HG03520 (cell line): ENCODE data around the gene HUWE1.

Experiments
- ATAC-seq: cut with Tn5 transposase; IDR thresholded peaks from one replicate; pipeline ENCODE4 v1.9.1; 2021; ENCODE audit warnings: mild to moderate bottlenecking, moderate library complexity; ENCODE audit not compliant: unreplicated experiment

HUWE1 gene

DNA sequence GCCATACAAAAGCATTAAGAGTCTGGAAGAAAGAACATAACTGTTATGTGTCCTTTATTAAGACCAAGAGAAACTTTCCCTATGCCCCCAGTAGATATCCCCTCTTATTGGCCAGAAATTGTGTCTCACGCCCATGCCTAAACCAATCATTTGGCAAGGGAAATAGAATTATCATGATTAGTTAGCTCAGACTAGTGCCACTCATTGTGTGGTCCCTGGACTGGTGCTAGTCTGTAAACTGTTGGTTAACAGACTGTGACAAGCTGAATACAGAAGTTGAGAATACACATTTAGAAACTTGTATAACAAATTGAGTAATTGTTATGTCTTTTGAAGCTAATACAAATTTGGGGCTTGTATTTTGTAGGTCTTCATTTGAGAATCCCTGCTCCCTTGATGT lies 8.1 kb upstream of the HUWE1 start:
- no peak for ATAC-seq

DNA sequence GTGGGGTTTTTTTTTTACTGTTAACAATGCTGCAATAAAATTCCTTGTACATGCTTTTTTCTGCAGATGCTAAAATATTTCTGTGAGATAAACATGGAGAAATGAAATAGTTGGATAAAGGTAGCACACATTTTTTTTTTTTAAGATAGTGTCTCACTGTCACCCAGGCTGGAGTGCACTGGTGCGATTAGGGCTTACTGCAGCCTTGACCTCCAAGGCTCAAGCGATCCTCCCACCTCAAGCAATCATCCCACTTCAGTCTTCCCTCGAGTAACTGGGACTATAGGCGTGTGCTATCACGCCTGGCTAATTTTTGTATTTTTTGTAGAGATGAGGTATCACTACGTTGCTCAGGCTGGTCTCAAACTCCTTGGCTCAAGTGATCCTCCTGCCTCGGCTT lies 1.8 kb upstream of the HUWE1 start:
- ATAC-seq: no peak

DNA sequence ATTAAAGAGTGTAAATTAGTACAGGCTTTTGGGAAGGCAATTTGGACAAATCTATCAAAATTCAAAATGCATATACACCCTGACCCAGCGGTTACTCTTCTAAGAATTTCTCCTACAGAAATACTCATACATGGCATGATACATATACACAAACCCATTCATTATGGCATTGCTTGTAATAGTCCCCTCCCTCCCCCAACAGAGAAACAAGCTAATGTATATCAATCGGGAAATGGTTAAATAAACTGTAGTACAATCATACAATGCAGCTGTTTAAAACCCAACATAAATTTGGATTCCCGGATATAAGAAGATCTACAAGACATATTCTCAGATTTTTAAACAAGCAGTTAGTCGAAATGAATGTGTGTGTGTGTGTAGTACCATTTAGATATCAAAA lies 808 bp downstream of the HUWE1 start:
- no peak for ATAC-seq

DNA sequence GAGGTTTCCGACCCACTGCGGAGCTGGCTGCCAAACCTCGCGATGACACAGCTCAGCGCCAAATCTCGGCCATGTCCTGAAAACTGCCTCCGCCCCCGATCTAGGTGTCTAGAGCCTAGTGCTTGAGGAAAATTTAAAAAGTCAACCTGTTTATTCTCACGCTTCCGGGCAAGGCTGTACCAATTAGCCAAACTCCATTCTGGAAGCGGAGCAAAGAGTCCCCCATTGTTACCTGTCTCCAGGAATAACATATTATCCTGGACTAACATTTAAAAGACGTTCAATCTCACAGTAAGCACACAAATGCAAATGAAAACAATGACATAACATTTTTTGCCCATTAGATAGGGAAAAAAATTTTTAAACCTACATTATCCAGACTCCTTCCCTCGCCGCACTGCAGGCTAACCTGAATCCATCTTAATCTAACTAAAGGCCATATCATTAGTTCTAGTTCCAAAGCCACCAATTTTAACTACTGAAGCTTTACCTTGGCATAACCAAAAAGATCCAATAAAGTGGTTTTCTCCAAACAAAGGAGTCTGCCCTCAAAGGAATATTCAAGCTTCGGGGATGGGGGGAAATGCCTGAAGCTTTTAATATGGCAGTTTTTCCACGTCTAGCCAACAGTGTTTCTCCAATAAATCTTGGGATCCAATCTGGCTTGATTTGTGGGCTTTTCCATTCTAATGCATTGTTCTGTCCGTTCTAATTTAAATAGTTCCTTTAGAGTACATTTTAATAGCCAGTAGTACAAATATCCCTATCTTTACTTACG lies 1.9 kb downstream of the HUWE1 start:
- peak; percentile 58 for ATAC-seq

DNA sequence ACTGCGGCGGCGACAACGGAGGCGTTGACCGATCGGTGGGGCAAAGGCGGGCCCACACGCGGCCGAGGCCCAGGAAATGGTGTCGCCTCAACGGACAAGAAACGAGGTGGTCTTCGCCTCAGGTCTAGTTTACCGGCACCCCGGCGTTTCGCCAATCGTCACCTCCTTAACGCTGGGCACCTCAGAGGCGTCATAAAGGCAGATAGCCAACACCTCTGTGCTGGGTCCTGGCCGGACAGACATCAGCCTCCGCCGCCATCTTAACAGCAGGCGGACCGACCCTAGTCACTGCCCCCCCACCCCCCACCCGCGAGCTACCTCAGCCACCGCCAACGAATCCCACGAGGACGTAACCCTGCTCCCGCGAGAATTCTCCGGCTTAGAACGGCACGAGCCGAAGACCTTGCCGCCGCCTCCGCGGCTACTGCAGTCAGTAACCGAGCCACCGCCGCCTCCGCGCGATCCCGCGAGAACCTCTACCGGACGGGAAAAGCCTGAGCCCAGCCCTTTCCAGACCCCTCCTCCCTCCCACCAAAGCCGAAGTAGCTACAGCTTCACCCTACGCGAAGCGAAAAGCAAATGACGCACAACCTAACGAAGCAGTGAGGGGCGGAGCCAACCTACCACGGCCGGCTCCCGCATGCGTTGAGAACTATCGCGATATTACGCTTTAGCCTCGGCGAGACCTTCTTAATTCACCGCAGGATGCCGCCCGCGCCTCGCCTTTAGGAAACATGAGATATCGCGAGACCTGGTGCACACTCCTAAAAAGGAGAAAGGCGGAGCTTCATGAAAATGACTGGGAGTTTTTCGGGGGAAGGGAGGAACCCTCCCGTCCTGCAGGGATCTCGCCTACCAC lies 2.7 kb downstream of the HUWE1 start:
- ATAC-seq: peak; percentile 62

DNA sequence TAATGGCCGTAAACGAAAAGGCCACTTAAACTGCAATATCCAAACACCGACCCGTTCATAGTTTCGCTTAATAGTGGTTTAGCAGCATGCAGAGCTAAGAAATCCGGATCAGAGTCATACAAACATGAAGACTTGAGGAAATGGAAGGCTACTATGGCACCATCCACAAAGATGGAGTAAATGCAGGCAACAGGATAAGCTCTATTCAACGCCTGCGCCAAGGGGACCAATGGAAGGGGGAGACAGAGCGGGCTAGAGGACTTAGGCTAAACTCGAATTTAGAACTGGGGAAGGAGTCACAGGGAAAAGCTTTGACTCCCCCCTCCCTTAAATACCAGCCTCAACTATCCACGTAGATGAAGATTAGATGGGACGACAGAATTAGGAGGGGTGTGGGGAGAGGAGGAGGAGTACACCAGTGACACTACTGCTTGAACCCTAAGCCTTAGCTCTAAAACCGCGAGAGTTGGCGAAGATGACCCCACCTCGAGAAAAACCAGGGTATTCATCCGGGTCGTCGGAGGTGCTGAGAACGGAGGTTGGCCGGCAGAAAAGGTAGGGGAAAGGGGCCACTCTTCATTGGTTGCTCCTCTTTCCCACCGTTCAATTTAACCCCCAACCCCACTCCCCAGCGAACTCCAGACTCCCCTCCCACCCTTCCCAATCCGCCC lies 3.5 kb downstream of the HUWE1 start:
- ATAC-seq: no peak

DNA sequence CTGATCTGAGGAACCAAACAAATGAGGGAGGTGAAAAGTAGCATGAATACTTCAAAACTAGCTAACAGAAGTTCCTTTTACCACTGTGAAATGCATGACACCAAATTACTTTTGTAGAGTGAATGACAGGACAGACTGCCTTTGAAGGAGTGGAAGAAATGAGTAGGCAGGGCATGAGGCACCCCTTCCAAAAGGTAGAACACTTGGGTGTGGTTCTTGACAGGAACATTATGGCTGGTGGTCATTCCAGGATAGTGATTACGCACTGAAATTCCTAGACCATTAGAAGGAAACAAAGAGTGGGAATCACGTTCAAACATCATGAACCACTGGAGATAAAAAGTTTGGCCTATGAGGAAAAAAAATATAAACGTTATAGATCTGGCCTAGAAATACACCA lies 4.9 kb downstream of the HUWE1 start:
- no peak for ATAC-seq

DNA sequence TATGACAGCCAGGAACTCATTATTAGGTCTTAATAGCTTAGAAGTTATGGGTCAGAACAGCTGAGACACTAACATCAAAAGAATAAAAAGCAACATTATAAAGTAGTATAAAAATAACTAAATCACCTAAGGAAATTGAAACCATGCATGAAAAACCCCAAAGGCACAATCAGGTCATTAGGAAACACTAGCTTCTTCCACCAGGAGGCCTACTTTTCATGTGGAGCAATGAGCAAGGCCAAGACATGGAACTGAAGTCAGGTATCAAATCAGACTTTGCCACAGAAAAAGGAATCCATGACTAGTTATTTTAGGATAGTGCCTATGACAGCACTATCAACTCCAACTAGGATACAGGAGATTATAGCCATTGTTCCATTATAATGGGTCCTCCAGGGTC lies 7.9 kb downstream of the HUWE1 start:
- ATAC-seq: no peak

DNA sequence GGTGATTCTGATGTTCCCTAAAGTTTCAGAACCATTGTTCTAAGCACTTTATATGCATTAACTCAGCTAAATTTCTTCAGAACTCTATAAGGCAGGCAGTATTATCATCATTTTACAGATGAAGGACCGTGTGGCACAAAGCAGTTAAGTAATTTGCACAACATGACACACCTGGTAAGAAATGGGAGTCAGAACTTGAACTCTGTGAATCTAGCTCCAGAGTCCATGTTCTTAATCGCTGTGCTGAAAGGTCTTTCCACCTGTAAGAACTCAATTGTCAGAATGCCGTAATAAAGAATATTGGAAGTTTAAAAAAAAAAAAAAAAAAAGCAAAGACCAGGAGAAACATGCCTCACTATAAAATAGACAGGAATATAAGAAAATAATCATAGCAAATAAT lies 9.2 kb downstream of the HUWE1 start:
- no peak for ATAC-seq

DNA sequence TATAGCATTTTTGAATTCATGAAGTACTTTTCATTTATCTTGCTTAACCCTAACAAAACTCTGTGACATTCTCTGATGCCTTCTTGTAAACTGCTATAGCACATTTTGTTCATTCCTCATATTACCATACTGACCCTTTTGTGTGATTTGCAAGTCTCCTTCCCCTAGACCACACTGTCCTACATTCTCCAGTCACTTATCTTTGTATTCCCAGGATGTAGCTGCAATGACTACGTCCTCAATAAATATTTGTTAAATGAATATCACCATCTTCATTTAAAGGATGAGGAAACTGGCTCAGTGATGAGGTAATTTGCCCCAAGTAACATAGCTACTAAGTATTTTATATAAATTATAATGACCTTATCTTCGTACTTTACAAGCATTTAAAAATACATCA lies 11.9 kb downstream of the HUWE1 start:
- ATAC-seq: no peak

DNA sequence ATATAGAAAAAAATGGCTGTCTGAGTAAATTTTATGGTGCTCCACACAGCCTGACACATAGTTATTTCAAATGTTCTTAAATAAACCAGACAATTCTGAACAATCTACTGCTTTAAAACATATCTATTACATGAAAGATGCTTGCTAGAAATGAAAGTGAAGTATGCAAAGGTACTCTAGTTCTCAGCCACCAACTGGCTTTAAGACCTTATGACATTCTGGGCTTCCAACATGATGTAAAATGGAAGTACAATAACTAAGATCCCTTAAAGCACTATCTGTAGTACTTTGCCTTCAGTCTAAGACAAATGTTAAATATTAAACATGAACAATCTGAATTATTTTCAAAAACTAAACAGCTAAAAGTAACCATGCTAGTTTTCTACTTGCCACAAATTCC lies 17.3 kb downstream of the HUWE1 start:
- no peak for ATAC-seq

DNA sequence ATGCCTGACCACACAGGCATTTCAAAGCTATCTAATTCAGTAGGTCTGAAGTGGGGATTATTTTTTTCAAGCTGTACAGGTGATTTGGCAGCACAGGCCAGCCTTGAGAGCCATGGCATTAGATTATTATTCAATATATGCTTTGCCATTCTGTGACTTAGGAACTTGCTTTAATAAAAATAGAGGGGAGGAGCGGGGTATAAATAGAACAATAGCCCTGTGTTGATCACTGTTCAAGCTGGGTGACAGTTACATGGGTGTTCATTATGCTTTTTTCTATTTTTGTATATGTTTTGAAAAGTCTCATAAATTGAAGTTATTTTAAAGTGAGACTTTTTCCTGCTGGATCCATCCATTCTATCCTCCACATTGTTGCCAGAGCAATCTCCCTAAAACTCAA lies 20.3 kb downstream of the HUWE1 start:
- no peak for ATAC-seq

DNA sequence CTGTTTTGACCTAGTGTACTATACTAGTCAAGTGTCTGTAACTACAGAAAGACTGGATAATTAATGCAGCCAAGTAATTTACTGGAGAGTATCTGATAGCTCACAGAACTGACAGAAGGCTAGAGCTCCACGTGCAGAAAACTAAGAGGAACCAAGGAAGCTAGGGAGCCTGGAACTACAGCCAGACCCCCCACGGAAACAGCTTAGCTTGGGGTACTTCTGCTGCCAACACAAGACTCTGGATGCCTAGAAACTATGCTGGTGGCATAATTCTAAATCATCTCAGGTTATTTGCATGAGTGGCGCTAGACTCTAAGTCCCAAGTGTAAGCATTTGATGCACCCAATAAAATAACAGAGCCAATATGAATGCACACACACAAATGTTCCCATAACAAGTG lies 26.5 kb downstream of the HUWE1 start:
- no peak for ATAC-seq

DNA sequence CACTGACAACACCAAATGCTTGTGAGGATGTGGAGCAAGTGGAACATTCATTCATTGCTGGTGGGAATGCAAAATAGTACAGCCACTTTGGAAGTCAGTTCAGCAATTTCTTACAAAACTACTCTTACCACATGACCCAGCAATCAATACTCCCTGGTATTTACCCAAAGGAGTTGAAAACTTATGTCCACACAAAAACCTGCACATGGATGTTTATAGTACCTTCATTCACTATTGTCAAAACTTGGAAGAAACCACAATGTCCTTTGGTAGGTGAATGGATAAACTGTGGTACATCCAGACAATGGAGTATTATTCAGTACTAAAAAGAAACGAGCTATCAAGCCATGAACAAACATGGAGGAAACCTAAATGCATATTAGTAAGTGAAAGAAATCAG lies 27.5 kb downstream of the HUWE1 start:
- ATAC-seq: no peak

DNA sequence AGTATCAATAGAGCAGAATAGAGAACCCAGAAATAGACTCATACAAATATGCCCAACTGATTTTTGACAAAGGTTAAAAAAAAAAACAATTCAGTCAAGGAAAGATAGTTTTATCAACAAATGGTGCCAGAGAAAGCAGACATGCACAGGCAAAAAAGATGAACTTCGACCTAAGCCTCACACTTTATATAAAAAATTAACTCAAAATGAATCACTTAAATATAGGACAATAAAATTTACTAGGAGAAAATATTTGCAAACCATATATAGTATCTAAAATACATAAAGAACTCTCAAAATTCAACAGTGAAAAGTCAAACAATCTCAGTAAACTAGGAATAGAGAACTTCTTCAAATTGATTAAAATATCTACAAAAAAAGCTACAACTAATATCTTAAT lies 29.7 kb downstream of the HUWE1 start:
- no peak for ATAC-seq

DNA sequence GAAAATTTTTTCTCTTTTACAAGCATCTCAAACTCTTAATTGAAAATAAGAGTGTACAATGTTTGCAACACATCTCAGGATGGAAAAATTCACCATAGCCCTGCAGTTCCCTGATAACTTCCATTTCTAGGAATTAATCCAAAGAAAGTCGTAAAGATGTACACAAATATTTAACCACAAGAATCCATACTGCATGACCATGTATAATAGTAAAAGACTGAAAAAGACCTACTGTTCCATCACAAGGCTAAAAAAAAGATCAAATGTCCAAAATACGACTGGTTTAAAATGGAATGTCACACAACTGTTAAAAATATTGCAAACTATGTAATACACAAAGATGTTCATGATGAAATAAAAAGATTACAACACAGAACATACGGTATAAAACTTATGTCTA lies 32.1 kb downstream of the HUWE1 start:
- ATAC-seq: no peak

DNA sequence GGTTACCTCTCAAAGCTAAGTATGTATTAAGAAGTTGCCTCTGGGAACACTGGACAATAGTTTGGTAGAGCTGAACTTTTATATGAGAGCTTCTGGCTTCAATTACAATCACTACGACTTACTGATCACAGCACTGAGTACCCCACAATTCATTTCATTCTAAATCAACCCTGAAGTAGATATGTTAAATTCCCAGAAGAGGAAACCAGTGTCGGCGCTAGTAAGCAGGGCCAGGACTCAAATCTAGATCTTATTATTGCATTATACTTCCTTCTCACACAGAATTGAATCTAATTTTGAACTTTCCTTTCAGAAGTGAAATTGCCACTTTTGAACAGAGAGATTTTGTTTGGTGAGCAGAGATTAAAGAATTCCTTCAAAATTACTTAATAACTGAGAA lies 41.8 kb downstream of the HUWE1 start:
- ATAC-seq: no peak

DNA sequence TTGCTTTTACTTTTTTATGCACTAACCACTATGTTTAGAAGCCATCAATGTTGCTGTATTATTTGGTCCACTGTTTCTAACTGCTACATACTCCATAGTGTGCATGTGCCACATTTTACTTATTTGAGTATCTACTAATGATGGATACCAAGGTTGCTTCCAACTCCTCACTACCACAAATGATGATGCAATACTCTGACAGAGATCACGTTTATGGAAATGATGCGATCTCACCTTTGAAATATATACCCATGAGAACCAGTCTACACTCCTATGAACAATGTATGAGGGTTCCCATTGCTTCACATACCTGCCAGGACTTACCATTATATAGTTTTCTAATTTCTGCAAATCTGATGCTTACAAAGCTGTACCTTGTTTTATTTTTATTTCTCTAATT lies 44.2 kb downstream of the HUWE1 start:
- no peak for ATAC-seq

DNA sequence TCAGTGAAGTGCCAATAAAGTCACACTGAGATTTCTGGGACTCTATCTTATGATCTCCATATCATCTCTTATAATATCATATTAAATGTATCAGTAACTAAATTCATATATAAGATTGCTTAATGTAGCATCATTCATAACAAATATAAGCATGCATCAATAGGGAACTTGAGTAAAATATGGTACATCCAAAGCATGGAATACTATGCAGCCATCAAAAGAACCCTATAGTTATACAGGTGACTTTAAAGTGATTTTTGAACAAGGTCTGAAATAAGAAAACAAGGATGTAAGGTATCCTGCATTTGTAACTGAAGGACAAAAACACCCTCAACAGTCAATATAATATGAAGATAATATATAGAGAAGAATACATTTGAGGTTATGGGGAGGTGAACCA lies 47.3 kb downstream of the HUWE1 start:
- ATAC-seq: no peak

DNA sequence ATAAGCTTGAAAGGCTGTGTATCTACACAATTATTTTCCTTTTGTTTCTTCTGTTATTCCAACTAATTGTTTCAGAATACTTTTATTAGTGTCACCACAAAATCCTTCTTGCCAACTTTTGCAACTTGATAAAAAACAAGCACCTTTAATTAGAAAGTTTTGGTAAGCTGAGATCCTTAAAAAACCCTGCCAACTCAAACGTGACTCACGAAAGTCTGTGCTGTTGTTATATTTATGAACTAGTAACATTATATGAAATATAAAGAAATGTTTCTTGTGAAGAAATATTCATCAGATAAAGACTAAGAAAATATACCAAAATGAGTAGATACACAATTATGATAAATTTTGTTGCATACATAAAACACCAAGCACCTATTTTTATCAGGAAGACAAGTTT lies 49.0 kb downstream of the HUWE1 start:
- ATAC-seq: no peak

DNA sequence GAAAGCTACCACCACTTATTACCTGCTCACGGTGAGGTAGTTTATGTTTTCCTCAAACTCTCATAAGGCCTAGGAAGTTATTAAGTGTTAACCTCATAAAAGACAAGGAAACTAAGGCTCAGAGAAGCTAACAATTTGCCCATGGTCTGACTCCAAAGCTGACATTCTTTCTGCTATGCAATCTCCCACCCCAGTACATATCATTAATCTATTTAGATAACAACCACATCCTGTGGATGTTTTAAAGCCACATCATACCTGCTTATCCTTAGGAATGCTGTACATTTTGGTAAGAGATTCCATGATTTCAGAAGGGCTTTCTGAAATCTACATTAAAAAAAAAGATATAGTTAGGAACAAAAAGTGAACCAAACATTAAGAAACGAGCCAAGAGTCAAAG lies 55.4 kb downstream of the HUWE1 start:
- ATAC-seq: no peak

DNA sequence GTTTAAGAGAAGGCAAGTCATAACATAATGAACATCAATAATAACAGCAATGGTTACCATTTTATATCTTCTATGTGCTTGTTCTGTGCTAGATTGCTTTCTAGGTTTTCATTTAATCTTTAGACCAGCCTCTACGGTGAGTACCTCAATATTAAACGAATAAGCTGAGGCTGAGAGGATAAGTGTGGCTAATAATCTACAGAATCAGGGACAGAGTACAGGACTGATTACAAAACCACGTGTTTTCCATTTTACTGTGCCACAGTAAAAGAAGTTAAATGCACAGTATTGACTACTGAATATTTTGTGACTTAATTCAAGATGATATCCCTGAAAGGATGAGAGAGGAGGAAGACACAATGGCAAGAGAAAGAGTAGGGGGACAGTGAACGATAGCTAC lies 56.3 kb downstream of the HUWE1 start:
- ATAC-seq: no peak
